HG03558 (cell line): Measurements from ENCODE around the gene ADGRL3.
"Not testable (repeated sequence)": the region's sequence is repeated elsewhere in the genome, so short reads cannot be mapped to it uniquely, and the experiment has no call there.

Experiments
- ATAC-seq: cut with Tn5 transposase; IDR thresholded peaks from one replicate; pipeline ENCODE4 v1.9.1; 2021; ENCODE audit warnings: moderate number of reproducible peaks; ENCODE audit not compliant: unreplicated experiment; ENCODE audit errors: extremely low read depth

ADGRL3 gene

GRCh38 chr4:61693520-61693919 lies 493.4 kb downstream of the ADGRL3 start:
- no peak for ATAC-seq

GRCh38 chr4:61714387-61714911 lies 514.3 kb downstream of the ADGRL3 start:
- no peak for ATAC-seq

GRCh38 chr4:61716426-61716825 lies 516.3 kb downstream of the ADGRL3 start:
- ATAC-seq: no peak

- ATAC-seq: no peak
These were observed 523.4 kb downstream of the ADGRL3 start for GRCh38 chr4:61723492-61723891.

- ATAC-seq: no peak
These were observed 527.2 kb downstream of the ADGRL3 start for GRCh38 chr4:61727286-61727685.

- no peak for ATAC-seq
These were observed 534.3 kb downstream of the ADGRL3 start for GRCh38 chr4:61734409-61734808.

- no peak for ATAC-seq
These were observed 539.8 kb downstream of the ADGRL3 start for GRCh38 chr4:61739887-61740286.

- ATAC-seq: no peak
These were observed 540.8 kb downstream of the ADGRL3 start for GRCh38 chr4:61740886-61741285.

- ATAC-seq: no peak
These were observed 541.4 kb downstream of the ADGRL3 start for GRCh38 chr4:61741327-61742096.

- ATAC-seq: no peak
These were observed 550.7 kb downstream of the ADGRL3 start for GRCh38 chr4:61750810-61751209.

- ATAC-seq: no peak
These were observed 552.5 kb downstream of the ADGRL3 start for GRCh38 chr4:61752617-61753016.

- no peak for ATAC-seq
These were observed 553.6 kb downstream of the ADGRL3 start for GRCh38 chr4:61753739-61754138.

GRCh38 chr4:61756937-61757336 lies 556.8 kb downstream of the ADGRL3 start:
- not testable (repeated sequence) for ATAC-seq

GRCh38 chr4:61757983-61758382 lies 557.9 kb downstream of the ADGRL3 start:
- not testable (repeated sequence) for ATAC-seq

GRCh38 chr4:61758596-61758995 lies 558.5 kb downstream of the ADGRL3 start:
- ATAC-seq: not testable (repeated sequence)

GRCh38 chr4:61759245-61759644 lies 559.1 kb downstream of the ADGRL3 start:
- ATAC-seq: not testable (repeated sequence)

- not testable (repeated sequence) for ATAC-seq
These were observed 559.8 kb downstream of the ADGRL3 start for GRCh38 chr4:61759885-61760284.

GRCh38 chr4:61760820-61761219 lies 560.7 kb downstream of the ADGRL3 start:
- ATAC-seq: no peak

- no peak for ATAC-seq
These were observed 562.8 kb downstream of the ADGRL3 start for GRCh38 chr4:61762722-61763627.

GRCh38 chr4:61763682-61764081 lies 563.6 kb downstream of the ADGRL3 start:
- no peak for ATAC-seq

- ATAC-seq: not testable (repeated sequence)
These were observed 564.0 kb downstream of the ADGRL3 start for GRCh38 chr4:61764090-61764489.
